Amniotic stem cell (primary cell): ENCODE measurements around the gene NXPE3.

ENCODE experiments used
- DNase-seq: peaks from one replicate; lab custom pipeline; 2025; lab: John Stamatoyannopoulos, UW

Gene NXPE3

GRCh38 chr3:101803173-101803782, 24.3 kb downstream of the NXPE3 start:
- peak; percentile 57 for DNase-seq

GRCh38 chr3:101803939-101804338, 24.9 kb downstream of the NXPE3 start:
- DNase-seq = no peak

GRCh38 chr3:101806491-101806890, 27.5 kb downstream of the NXPE3 start:
- no peak for DNase-seq

GRCh38 chr3:101807888-101808287, 28.9 kb downstream of the NXPE3 start:
- no peak for DNase-seq

GRCh38 chr3:101809178-101810021, 30.4 kb downstream of the NXPE3 start:
- no peak for DNase-seq

GRCh38 chr3:101810022-101810418, 31.0 kb downstream of the NXPE3 start:
- DNase-seq = no peak

- DNase-seq = no peak
These were observed 32.9 kb downstream of the NXPE3 start for GRCh38 chr3:101811875-101812274.

- DNase-seq = no peak
These were observed 33.9 kb downstream of the NXPE3 start for GRCh38 chr3:101812895-101813294.

GRCh38 chr3:101813817-101814440, 34.9 kb downstream of the NXPE3 start:
- no peak for DNase-seq

GRCh38 chr3:101814835-101815234, 35.8 kb downstream of the NXPE3 start:
- DNase-seq = no peak

GRCh38 chr3:101816215-101817149, 37.5 kb downstream of the NXPE3 start:
- DNase-seq = no peak

- no peak for DNase-seq
These were observed 39.0 kb downstream of the NXPE3 start for GRCh38 chr3:101817992-101818391.

GRCh38 chr3:101819649-101820206, 40.7 kb downstream of the NXPE3 start:
- DNase-seq = no peak

- no peak for DNase-seq
These were observed 42.5 kb downstream of the NXPE3 start for GRCh38 chr3:101821503-101821902.

- no peak for DNase-seq
These were observed 44.5 kb downstream of the NXPE3 start for GRCh38 chr3:101823525-101823924.

- no peak for DNase-seq
These were observed 45.7 kb downstream of the NXPE3 start for GRCh38 chr3:101824702-101825101.

GRCh38 chr3:101825904-101826445, 47.0 kb downstream of the NXPE3 start:
- no peak for DNase-seq

GRCh38 chr3:101827211-101828174, 48.5 kb downstream of the NXPE3 start:
- peak; percentile 54 for DNase-seq

- no peak for DNase-seq
These were observed 49.3 kb downstream of the NXPE3 start for GRCh38 chr3:101828276-101828675.
